HG02973 (cell line): ENCODE measurements around the gene FGF18.

Source experiments
- ATAC-seq: cut with Tn5 transposase; IDR thresholded peaks from one replicate; pipeline ENCODE4 v1.9.1; 2021; ENCODE audit warnings: moderate library complexity; ENCODE audit not compliant: unreplicated experiment

The FGF18 gene

DNA sequence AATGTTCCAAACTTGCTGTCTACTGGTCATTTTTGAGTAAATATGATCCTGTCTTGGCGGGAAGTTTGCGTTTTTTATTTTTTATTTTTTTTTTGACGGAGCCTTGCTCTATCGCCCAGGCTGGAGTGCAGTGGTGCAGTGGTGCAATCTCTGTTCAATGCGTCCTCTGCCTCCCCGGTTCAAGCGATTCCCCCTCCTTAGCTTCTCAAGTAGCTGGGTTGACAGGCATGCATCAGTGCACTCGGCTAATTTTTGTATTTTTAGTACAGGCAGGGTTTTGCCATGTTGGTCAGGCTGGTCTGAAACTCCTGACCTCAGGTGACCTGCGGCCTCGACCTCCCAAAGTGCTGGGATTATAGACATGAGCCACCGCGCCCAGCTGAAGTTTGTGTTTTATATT is 45.4 kb downstream of the FGF18 start:
- no peak for ATAC-seq

GRCh38 chr5:171467107-171467506 is 47.7 kb downstream of the FGF18 start:
- no peak for ATAC-seq

DNA sequence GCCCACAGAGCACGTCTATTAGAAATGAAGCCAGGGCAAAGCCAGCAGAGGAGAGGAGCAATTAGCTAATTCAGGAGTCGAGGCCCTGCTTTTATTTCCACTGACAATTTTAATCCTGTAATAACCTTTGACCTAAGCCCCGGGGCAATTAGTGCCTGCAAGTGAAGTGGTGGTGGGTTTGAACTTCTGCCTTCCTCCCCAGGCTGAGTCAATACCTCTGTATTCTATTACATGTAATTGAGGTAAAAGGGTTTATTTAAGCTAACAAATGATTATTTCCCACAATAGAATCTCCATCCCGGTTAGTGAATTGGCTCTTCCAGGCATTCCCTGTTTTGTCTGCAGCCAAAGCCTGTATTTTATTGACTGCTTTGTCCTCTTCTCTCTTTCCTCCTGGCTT is 49.9 kb downstream of the FGF18 start:
- no peak for ATAC-seq

DNA sequence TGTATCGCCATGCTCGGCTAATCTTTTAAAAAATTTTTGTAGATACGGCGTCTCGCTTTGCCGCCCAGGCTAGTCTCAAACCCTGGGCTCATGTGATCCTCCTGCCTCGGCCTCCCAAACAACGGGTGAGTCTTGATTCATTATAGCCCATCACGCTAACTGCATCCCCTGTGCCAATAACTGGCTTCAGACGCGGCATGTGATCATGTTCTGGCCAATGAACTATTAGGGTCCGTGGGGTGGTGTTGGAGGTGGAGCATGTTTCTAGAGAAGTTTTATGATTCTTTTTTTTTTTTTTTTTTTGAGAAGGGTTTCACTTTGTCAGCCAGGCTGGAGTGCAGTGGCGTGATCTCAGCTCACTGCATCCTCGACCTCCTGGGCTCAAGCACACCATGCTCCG is 51.0 kb downstream of the FGF18 start:
- no peak for ATAC-seq

GRCh38 chr5:171474230-171474813 is 54.9 kb downstream of the FGF18 start:
- ATAC-seq, result no peak

GRCh38 chr5:171475596-171475995 is 56.1 kb downstream of the FGF18 start:
- no peak for ATAC-seq

- no peak for ATAC-seq
These were observed 57.3 kb downstream of the FGF18 start for GRCh38 chr5:171476701-171477100.

DNA sequence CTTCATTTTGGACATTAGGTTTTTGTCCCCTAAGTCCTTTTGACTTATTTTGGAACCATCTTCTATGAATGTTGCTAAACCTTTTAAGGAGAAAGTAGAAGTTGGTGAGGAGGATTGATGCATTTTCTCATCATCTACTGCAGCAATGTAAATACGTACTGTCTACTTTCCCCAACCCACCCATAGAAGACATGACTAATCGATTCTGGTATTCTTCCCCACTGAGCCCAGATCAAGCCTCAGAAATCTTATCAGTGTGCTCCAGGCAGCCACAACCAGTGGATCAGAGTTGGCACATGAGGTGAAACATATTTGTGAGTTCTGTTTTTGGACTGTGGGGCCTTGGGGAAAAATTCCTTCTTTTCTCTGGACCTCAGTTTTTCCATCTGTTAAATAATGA is 57.7 kb downstream of the FGF18 start:
- no peak for ATAC-seq

DNA sequence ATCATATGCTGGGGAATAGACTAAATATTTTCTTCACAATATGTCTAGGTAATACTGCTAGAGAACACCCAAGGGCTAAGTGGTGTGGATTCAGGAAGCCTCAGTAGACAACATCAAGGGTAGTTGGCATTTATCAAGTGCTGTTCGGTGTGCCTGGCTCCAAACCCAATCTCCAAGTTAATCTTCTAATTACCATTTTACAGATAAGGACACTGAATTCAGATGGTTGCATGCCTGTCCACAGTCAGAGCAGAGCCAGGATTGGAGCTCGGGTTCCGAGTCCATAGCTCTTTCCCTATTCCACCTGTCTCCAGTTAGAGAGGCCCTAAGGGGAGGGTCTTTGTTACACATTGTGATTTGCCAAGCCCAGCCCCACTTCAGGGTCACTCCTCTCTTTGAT is 58.2 kb downstream of the FGF18 start:
- no peak for ATAC-seq

DNA sequence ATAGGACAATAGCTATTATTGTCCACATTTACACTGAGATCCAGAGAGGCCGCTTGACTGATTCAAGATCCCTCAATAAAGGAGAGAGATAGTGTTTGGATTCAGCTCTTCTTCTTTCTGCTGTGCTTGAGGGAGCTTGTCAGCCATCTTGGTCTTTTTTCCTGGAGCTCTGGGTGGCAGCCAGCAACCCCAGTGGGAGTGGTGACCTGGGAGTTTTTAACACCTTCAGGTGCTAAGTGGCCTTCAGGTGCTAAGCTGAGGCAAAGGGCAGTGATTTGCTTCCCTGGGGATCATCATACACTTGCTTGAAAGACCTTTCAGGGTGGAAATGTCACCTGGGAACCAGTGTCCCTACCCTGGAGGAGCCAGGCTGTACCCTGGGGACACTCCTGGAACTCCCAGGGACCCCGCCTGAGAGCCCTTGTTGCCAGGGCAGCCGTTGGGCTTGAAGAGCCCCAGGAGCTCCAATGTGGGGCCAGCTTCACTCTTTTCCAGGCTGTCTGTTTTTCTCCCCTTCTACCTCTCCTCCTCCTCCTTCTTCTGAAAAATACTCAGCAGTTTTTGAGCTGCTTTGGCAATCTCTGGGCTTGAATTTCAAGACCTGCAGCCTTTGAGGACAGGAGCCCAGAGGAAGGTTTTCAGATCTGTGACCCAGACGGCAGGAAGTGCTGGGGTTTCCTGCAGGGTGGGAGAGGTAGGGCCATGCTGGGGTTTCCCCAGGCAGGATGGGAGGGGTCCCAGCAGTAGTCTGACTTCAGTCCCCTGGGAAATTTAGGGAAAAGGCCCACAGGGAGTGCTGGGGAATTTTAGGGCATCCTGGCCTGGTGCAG is 59.7 kb downstream of the FGF18 start:
- no peak for ATAC-seq

- no peak for ATAC-seq
These were observed 60.3 kb downstream of the FGF18 start for GRCh38 chr5:171479776-171480125.

- no peak for ATAC-seq
These were observed 60.8 kb downstream of the FGF18 start for GRCh38 chr5:171480239-171480638.

DNA sequence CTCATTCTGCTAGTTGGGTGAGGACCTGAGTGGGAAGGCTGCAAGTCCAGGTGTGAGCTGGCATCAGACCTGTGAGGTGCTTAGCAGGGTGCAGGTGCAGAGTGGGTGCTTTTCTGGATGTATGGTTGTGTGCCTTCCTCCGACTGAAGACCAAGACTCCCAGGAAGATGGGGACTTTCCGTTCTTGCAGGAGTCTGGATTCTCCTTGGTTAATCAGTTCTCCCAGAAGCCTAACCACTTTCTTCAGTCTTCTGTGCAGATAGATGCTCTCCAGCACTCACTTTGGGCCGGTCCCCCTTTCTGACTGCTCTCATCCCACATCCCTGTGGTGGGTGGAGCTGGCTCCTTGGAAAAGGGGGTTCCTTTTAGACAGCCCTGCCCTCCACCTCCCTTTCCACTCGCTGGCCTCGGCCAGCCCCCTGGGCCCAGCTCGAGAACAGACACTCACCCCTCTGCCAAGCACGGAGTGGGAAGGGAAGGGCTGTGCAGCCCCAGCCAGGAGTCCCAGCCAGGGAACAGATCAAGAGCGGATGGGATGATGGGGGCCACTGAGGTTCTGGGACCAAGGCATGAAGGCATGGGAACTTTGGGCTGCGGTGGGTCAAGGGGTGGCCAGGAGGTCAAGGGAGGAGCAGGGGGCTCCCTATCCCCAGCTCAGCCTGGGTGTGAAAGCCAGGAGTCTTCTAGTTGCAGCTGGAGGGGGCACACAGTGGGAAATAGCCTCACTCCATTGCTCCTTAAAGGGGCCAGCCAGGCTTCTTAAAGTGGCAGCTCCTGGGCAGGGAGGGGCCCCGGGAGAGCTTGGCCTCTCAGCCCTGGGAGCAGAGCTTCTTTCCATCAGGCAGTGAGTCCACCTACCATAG is 62.4 kb downstream of the FGF18 start:
- ATAC-seq, result no peak

GRCh38 chr5:171482434-171482730 is 62.9 kb downstream of the FGF18 start:
- no peak for ATAC-seq

- ATAC-seq, result no peak
These were observed 64.2 kb downstream of the FGF18 start for GRCh38 chr5:171483551-171484135.

GRCh38 chr5:171484460-171484899 is 65.0 kb downstream of the FGF18 start:
- no peak for ATAC-seq

GRCh38 chr5:171485668-171486067 is 66.2 kb downstream of the FGF18 start:
- ATAC-seq, result no peak

- no peak for ATAC-seq
These were observed 67.2 kb downstream of the FGF18 start for GRCh38 chr5:171486613-171487012.

DNA sequence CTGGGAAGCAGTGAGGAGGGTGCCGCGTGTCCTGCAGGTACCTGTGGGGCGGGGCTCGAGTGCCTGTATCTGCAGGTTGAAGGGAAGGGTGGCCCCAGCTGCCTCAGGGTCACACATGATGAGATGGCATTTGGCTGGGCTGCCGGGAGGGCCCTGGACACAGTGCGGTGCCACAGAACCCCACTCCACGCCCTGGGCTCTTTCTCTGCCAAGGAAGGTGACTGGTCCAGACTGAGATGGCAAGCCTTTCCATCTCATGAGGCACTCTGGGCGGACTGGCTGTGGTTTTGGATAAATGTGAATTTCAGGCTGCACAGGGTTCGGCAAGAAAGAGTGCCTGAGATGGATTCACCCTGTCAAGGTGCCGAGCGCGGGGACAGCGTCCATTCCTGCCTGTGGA is 69.4 kb downstream of the FGF18 start:
- ATAC-seq, result no peak

DNA sequence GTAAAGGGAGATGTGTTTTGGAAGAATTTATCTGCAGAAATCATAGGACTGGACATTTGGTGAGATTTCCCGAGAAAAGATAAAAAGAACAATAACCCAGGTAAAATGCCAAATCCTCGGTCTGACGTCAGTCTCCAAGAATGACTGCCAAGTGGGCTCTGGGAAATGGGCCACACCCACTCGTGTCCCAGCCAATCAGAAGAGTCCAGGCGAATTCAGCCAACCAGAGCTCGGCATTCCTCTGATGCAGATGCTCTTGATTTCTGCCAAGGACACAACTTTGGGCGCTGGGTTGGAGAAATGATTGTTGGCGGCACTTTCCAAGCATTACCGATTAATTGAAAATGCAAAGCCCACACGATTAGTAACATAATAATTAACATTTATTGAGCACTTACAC is 73.3 kb downstream of the FGF18 start:
- ATAC-seq, result no peak

DNA sequence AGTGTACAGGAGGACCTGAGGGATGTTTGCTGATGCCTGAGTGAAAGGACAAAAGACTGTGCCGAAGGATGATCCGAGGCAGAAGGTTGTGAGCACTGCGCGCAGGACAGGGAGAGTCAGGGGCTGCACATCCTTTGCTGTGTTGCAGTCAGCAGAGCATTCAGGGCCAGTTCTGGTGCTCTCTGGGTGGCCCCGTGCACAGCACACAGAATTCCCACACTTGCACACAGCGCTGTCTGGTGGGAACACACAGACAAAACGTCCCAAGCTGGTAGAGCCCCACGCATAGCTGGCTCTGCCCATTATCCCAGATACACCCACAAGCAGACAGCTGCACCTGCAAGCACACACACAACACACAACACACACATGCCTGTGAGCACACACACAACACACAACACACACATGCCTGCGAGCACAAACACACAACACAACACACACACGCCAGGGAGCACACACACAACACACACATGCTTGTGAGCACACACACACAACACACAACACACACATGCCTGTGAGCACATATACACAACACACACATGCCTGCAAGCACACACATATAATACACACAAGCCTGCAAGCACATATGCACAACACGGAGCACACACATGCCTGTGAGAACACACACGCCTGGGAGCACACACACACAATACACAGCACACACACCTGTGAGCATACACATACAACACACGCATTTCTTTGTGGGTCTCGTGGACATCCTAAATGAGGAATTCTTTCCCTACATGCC is 74.4 kb downstream of the FGF18 start:
- no peak for ATAC-seq
